Lower leg skin (tissue), 3 donors: ENCODE data around the gene IL11RA.

ENCODE experiments used
- POLR2A ChIP-seq, 2 donors: fragments of 450-650 bp; IDR thresholded peaks; one replicate each; pipeline ENCODE4 v1.6.1; 2016 to 2017; ENCODE audit warnings: antibody characterized with exemption in 2 of 2, mild to moderate bottlenecking in 1 of 2, moderate library complexity in 1 of 2
- TF ChIP-seq, protein P1 (sequence below), 3 donors: fragments of 450-650 bp; IDR thresholded peaks; one replicate each; pipeline ENCODE4 v1.5.1; 2016; ENCODE audit warnings: antibody characterized with exemption in 3 of 3, mild to moderate bottlenecking in 3 of 3, moderate library complexity in 2 of 3

- TF ChIP-seq, protein P1, sequence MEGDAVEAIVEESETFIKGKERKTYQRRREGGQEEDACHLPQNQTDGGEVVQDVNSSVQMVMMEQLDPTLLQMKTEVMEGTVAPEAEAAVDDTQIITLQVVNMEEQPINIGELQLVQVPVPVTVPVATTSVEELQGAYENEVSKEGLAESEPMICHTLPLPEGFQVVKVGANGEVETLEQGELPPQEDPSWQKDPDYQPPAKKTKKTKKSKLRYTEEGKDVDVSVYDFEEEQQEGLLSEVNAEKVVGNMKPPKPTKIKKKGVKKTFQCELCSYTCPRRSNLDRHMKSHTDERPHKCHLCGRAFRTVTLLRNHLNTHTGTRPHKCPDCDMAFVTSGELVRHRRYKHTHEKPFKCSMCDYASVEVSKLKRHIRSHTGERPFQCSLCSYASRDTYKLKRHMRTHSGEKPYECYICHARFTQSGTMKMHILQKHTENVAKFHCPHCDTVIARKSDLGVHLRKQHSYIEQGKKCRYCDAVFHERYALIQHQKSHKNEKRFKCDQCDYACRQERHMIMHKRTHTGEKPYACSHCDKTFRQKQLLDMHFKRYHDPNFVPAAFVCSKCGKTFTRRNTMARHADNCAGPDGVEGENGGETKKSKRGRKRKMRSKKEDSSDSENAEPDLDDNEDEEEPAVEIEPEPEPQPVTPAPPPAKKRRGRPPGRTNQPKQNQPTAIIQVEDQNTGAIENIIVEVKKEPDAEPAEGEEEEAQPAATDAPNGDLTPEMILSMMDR (IDR thresholded peaks at IDR 0.05) = no peak
- no peak for TF ChIP-seq POLR2A (IDR thresholded peaks at IDR 0.05)
These were observed 26.8 kb upstream of the IL11RA start for GRCh38 chr9:34625186-34625486.
